Uterus (tissue), 4 donors: ENCODE results near the gene SEMA3B. TPM values are rescaled to one million over a fixed set of nuclear protein-coding genes. Genes with fewer than 3 reads are reported as not detected.
A peak's percentile ranks its signal among the peaks of the same experiment; 100 is the strongest.

Experiments used
- DNase-seq, 2 donors: peaks; one replicate each; pipeline ENCODE4 v3.0.0-alpha.2; 2019 to 2020
- H3K27ac ChIP-seq, 2 donors: fragments of 200-600 bp; sonication (generic); 1 replicate in 1 of 2; 2 replicates in 1 of 2; pipeline ENCODE4 v1.5.1; 2016 to 2018
- H3K27me3 ChIP-seq, 2 donors: fragments of 200-600 bp; sonication (generic); one replicate each; pipeline ENCODE4 v1.5.1; 2018 to 2019; ENCODE audit warnings: control low read depth in 1 of 2
- H3K36me3 ChIP-seq, 2 donors: fragments of 200-600 bp; sonication (generic); one replicate each; pipeline ENCODE4 v1.5.1; 2019; ENCODE audit warnings: control low read depth in 1 of 2
- H3K4me1 ChIP-seq, 2 donors: fragments of 200-600 bp; sonication (generic); one replicate each; pipeline ENCODE4 v1.5.1; 2018 to 2019; ENCODE audit warnings: control low read depth in 1 of 2
- H3K4me3 ChIP-seq, 2 donors: fragments of 200-600 bp; sonication (generic); 1 replicate in 1 of 2; 2 replicates in 1 of 2; pipeline ENCODE4 v1.5.1; 2018 to 2019; ENCODE audit warnings: mild to moderate bottlenecking in 1 of 2
- H3K9me3 ChIP-seq, 2 donors: fragments of 200-600 bp; sonication (generic); one replicate each; pipeline ENCODE4 v1.5.1; 2019; ENCODE audit warnings: control low read depth in 1 of 2
- CTCF ChIP-seq, 4 experiments: fragments of 200-600 bp in 2 of 4; fragments of 450-650 bp in 2 of 4; sonication (generic) in 2 of 4; IDR thresholded peaks; one replicate each; pipeline ENCODE4 v1.5.1; 2016 to 2019; ENCODE audit warnings: antibody characterized with exemption in 4 of 4, mild to moderate bottlenecking in 2 of 4, moderate library complexity in 1 of 4
- POLR2A ChIP-seq, 2 donors: fragments of 450-650 bp; IDR thresholded peaks; one replicate each; pipeline ENCODE4 v1.6.1; 2016; ENCODE audit warnings: antibody characterized with exemption in 2 of 2, mild to moderate bottlenecking in 1 of 2, moderate library complexity in 1 of 2
- intact Hi-C: fragments of 100-400 bp; cut with DNase I; formaldehyde crosslinking; loops from one replicate; pipeline ENCODE4 v1.15.1; 2023; ENCODE audit warnings: low total_unique reads
- total RNA-seq, 4 donors: library from RNA; depleted of rRNA in 3 of 4; stranded (reverse); fragments of >200 nt in 3 of 4; gene quantifications; one replicate each; pipeline versions ENCODE4 v1.1.0 to v1.2.4, GENCODE V29; 2014 to 2023
- donor health status: DM: yes; HTN: yes; CAD: no.

SEMA3B gene
- total RNA-seq, 4 donors from 2014 or later = 24.1 to 113 (median 77.2) TPM

DNA sequence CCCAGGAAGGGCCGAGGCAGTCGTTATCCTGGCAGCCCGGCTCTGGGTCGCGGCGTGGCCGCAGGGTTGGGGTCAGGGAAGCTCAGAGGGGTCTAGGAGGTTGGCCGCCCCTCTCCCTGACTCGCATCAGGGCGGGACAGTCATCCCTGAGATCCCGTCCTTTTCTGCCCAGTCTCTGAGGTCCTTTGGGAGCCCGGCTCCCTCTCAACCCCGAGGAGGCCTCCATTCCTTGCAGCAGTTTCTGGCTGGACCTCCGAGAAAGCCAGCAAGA, 53.1 kb downstream of the SEMA3B start:
- no peak for DNase-seq
- H3K27ac ChIP-seq = peak overlapping the region; percentile 95 to 96
- peaks cover 0 to 33% of the 10 kb centered on the region in 2 donors for H3K4me1 ChIP-seq
- H3K27me3 ChIP-seq = no peaks in the 10 kb centered on the region
- H3K36me3 ChIP-seq = no peaks in the 10 kb centered on the region
- no peaks in the 10 kb centered on the region for H3K9me3 ChIP-seq
- H3K4me3 ChIP-seq = peak overlapping the region; percentile 71 to 83
- TF ChIP-seq CTCF (IDR thresholded peaks at IDR 0.05) (no peak), POLR2A (IDR thresholded peaks at IDR 0.05) (peak in 1 of 2 donors; percentile 29)
- intact Hi-C loops = no loop called here

DNA sequence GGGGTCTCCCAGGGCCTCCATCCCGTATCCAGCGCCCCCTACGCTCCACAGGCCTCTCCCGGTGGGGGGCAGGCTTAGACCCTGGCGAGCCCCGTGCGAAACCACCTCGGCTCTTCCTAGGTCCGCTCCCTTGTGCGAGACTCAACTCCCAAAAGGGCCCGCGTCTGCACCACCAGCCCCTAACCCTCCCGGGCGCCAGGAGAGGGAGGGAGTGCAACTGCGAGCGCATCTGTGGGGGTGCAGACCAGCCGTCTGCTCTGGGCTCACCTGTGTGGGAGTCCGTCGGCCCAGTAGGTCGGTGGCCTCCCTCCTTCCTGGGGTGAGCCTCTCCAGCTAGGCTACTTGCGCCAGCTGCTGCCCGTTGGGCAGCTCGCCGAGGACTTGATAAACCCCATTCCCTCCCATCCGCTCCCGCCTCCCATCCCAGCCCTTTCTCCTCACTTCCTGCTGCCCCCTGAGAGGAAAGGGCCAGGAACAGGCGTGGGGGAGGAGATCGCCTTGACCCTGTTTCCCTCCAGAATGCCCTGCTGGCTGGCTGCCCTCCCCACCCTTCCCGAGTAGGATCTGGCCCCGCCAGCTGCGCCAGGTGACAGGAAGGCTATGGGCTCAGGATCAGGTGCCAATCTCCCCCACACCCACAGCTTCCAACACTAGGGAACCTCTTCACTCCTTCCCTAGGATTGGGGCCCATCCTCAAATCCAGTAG, 53.6 kb downstream of the SEMA3B start, which contains the start of gene HYAL2:
HYAL2 (minus strand) TSS at position 360 of the 706 bp plus-strand sequence. CDS start 2,256 bp downstream, outside the sequence.
- intact Hi-C loops = no loop called here
- H3K36me3 ChIP-seq = no peaks in the 10 kb centered on the region
- TF ChIP-seq CTCF (IDR thresholded peaks at IDR 0.05) (no peak), POLR2A (IDR thresholded peaks at IDR 0.05) (peak in 1 of 2 donors; percentile 6)
- peaks cover 0 to 33% of the 10 kb centered on the region in 2 donors for H3K4me1 ChIP-seq
- no peaks in the 10 kb centered on the region for H3K27me3 ChIP-seq
- peak; percentile 66 to 84 for DNase-seq
- peak within 1 kb of the TSS; percentile 95 to 96 for H3K27ac ChIP-seq
- peak within 1 kb of the TSS; percentile 71 to 83 for H3K4me3 ChIP-seq
- H3K9me3 ChIP-seq = no peaks in the 10 kb centered on the region

- Histone ChIP-seq H3K27me3 (no peaks in the 10 kb centered on the region), H3K4me3 (no peak overlapping the region), H3K4me1 (peaks cover 0 to 29% of the 10 kb centered on the region in 2 donors), H3K9me3 (no peaks in the 10 kb centered on the region), H3K27ac (peak overlapping the region; percentile 95 to 96), H3K36me3 (no peaks in the 10 kb centered on the region)
- intact Hi-C loops = no loop called here
- DNase-seq = peak in 1 of 2 donors; percentile 61
- TF ChIP-seq CTCF (IDR thresholded peaks at IDR 0.05) = no peak
- TF ChIP-seq POLR2A (IDR thresholded peaks at IDR 0.05) = no peak
These were observed 54.2 kb downstream of the SEMA3B start for GRCh38 chr3:50323092-50323600.

- intact Hi-C loops = no loop called here
- H3K4me3 ChIP-seq = no peak overlapping the region
- H3K27me3 ChIP-seq = no peaks in the 10 kb centered on the region
- TF ChIP-seq CTCF (IDR thresholded peaks at IDR 0.05) = peak in 1 of 4 experiments; percentile 21
- TF ChIP-seq POLR2A (IDR thresholded peaks at IDR 0.05) = no peak
- no peaks in the 10 kb centered on the region for H3K36me3 ChIP-seq
- peak overlapping the region; percentile 95 to 96 for H3K27ac ChIP-seq
- DNase-seq = peak; percentile 43 to 72
- peaks cover 0 to 27% of the 10 kb centered on the region in 2 donors for H3K4me1 ChIP-seq
- no peaks in the 10 kb centered on the region for H3K9me3 ChIP-seq
These were observed 54.8 kb downstream of the SEMA3B start for GRCh38 chr3:50323614-50324199.
